PC-9 (cell line): ENCODE data around the gene BOD1L2. TPM values are rescaled to one million over a fixed set of nuclear protein-coding genes. Genes with fewer than 3 reads are reported as not detected.

ENCODE experiments used
- BruUV-seq: library from RNA; stranded (reverse); fragments of 400-500 nt; replicated peaks from 2 replicates; lab custom pipeline; 2021; lab: Mats Ljungman, UMichigan
- CTCF ChIA-PET: fragments of 300-600 bp; sonication (Branson Sonifier 250); formaldehyde crosslinking; loops from one replicate; lab custom pipeline; 2022; ENCODE audit warnings: antibody characterized with exemption; lab: Charles Lee
- POLR2A ChIA-PET: fragments of 300-600 bp; sonication (Branson Sonifier 250); formaldehyde crosslinking; loops from one replicate; lab custom pipeline; 2022; ENCODE audit warnings: antibody characterized with exemption; ENCODE audit not compliant: unreplicated experiment; lab: Charles Lee
- DNase-seq, 2 experiments: peaks; one replicate each; pipeline versions ENCODE4 v3.0.0 to v3.0.0-alpha.2; 2015 to 2022; ENCODE audit warnings: mixed read lengths in 1 of 2
- H2AFZ ChIP-seq: fragments of 200-600 bp; sonication (generic); 2 replicates; pipeline ENCODE4 v1.8.1; 2017; ENCODE audit warnings: antibody characterized with exemption
- H3F3A ChIP-seq: fragments of 200-600 bp; sonication (generic); 2 replicates; pipeline ENCODE4 v1.8.1; 2017; ENCODE audit warnings: antibody characterized with exemption, mild to moderate bottlenecking, low read depth; ENCODE audit not compliant: insufficient read depth
- H3K27ac ChIP-seq: fragments of 200-600 bp; sonication (generic); 2 replicates; pipeline ENCODE4 v1.6.1; 2016; ENCODE audit warnings: mixed run types
- H3K27me3 ChIP-seq: fragments of 200-600 bp; sonication (generic); 2 replicates; pipeline ENCODE4 v1.6.1; 2016; ENCODE audit warnings: low read depth, mixed run types; ENCODE audit not compliant: insufficient read depth
- H3K36me3 ChIP-seq: fragments of 200-600 bp; sonication (generic); 2 replicates; pipeline ENCODE4 v1.6.1; 2016; ENCODE audit warnings: low read depth, mixed run types
- H3K4me1 ChIP-seq: fragments of 200-600 bp; sonication (generic); replicated peaks from 2 replicates; pipeline ENCODE4 v1.6.1; 2016; ENCODE audit warnings: mixed run types; ENCODE audit not compliant: insufficient read depth
- H3K4me2 ChIP-seq: fragments of 200-600 bp; sonication (generic); 2 replicates; pipeline ENCODE4 v1.6.1; 2017; ENCODE audit warnings: mixed run types
- H3K4me3 ChIP-seq: fragments of 200-600 bp; sonication (generic); 2 replicates; pipeline ENCODE4 v1.6.1; 2016; ENCODE audit warnings: mixed run types
- H3K79me2 ChIP-seq: fragments of 200-600 bp; sonication (generic); 2 replicates; pipeline ENCODE4 v1.6.1; 2017; ENCODE audit warnings: low read depth, mixed run types
- H3K9me2 ChIP-seq: fragments of 200-600 bp; sonication (generic); 2 replicates; pipeline ENCODE4 v1.8.1; 2017; ENCODE audit warnings: mild to moderate bottlenecking; ENCODE audit not compliant: insufficient read depth
- H3K9me3 ChIP-seq: fragments of 200-600 bp; sonication (generic); 2 replicates; pipeline ENCODE4 v1.8.1; 2016; ENCODE audit warnings: low read depth; ENCODE audit not compliant: insufficient read depth
- H4K20me1 ChIP-seq: fragments of 200-600 bp; sonication (generic); 2 replicates; pipeline ENCODE4 v1.8.1; 2017; ENCODE audit not compliant: insufficient read depth
- EZH2 ChIP-seq: fragments of 200-600 bp; sonication (generic); IDR thresholded peaks from 2 replicates; pipeline ENCODE4 v1.8.0; 2017; ENCODE audit warnings: antibody characterized with exemption, low read depth
- intact Hi-C: fragments of 100-400 bp; cut with micrococcal nuclease; formaldehyde crosslinking; loops from one replicate; pipeline ENCODE4 v1.10.0; 2022; ENCODE audit not compliant: unreplicated experiment
- total RNA-seq: library from RNA; stranded (reverse); gene quantifications from 2 replicates; pipeline ENCODE4 v1.2.3, GENCODE V29; 2021
- TF ChIP-seq, protein P1 (sequence below): fragments of 200-600 bp; sonication (generic); conservative IDR thresholded peaks from 2 replicates; pipeline ENCODE4 v1.6.1; 2017; ENCODE audit warnings: mixed run types, antibody characterized with exemption, mild to moderate bottlenecking, moderate library complexity

Gene BOD1L2
- total RNA-seq, 1 experiment from 2014 or later, result not detected

DNA sequence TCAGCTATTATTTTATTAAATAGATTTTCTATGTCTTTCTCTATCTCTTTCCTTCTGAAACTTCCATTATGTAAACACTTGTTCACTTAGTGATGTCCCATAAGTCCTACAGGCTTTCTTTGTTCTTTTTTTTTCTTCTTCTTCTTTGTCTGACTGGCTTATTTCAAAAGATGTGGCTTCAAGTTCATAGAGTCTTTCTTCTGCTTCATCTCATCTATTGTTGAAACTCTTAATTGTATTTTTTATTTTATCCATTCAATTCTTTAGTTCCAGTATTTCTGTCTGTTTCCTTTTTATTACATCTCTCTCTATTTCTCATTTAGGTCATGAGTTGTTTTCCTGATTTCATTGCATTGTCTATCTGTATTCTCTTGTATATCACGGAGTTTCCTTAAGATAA is 38.5 kb downstream of the BOD1L2 start:
- POLR2A ChIA-PET, result no interaction called here
- Histone ChIP-seq H3F3A (no peaks in the 10 kb centered on the region), H3K27me3 (no peaks in the 10 kb centered on the region), H3K79me2 (no peaks in the 10 kb centered on the region), H3K4me1 (no peaks in the 10 kb centered on the region), H3K36me3 (no peaks in the 10 kb centered on the region), H3K9me3 (peaks cover 22% of the 10 kb centered on the region), H3K9me2 (no peaks in the 10 kb centered on the region), H4K20me1 (no peaks in the 10 kb centered on the region), H3K4me2 (no peak overlapping the region), H3K27ac (no peak overlapping the region), H2AFZ (no peak overlapping the region), H3K4me3 (peak overlapping the region; percentile 14; the same call in 1 of the 2 replicates)
- intact Hi-C loops, result no loop called here
- BruUV-seq, result no TSS peak
- CTCF ChIA-PET, result no interaction called here
- TF ChIP-seq, protein P1, sequence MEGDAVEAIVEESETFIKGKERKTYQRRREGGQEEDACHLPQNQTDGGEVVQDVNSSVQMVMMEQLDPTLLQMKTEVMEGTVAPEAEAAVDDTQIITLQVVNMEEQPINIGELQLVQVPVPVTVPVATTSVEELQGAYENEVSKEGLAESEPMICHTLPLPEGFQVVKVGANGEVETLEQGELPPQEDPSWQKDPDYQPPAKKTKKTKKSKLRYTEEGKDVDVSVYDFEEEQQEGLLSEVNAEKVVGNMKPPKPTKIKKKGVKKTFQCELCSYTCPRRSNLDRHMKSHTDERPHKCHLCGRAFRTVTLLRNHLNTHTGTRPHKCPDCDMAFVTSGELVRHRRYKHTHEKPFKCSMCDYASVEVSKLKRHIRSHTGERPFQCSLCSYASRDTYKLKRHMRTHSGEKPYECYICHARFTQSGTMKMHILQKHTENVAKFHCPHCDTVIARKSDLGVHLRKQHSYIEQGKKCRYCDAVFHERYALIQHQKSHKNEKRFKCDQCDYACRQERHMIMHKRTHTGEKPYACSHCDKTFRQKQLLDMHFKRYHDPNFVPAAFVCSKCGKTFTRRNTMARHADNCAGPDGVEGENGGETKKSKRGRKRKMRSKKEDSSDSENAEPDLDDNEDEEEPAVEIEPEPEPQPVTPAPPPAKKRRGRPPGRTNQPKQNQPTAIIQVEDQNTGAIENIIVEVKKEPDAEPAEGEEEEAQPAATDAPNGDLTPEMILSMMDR, result no peak
- no peak for TF ChIP-seq EZH2
- DNase-seq, result no peak

DNA sequence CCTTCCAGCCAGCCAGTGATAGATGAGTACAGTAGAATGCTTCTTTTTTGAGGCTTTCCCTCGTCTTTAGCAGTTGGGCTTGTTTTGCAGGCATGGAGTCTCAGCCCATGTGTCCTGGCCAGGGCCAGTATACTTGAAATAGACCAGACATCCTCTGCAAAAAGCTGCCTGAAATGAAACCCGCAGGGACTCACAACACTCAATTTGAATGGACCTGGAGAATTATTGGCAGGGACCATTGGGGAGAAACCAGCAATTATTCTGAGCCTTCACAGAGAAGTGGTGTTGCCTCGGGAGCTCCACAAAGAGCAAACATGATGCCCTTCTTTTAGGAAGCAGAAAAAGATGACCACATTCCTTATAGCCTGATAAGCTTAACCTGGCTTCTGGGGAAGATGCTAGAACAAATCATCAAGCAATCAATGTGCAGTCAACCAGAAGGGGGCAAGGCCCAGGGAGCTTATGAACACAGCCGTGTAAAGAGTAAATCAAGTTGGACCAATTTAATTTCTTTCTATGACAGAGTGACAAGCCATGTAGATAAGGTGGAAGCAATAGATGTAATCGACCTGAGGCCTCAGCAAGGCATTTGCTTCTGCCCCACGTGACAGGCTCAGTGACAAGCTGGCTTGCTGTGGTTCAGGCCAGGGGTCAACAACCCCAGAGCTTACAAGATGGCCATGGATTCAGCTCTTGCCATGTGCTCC is 42.1 kb downstream of the BOD1L2 start:
- no peak overlapping the region for H2AFZ ChIP-seq
- BruUV-seq, result no TSS peak
- intact Hi-C loops, result no loop called here
- no peaks in the 10 kb centered on the region for H4K20me1 ChIP-seq
- H3K27me3 ChIP-seq, result no peaks in the 10 kb centered on the region
- H3K4me3 ChIP-seq, result no peak overlapping the region
- H3F3A ChIP-seq, result no peaks in the 10 kb centered on the region
- H3K9me2 ChIP-seq, result no peaks in the 10 kb centered on the region
- H3K36me3 ChIP-seq, result no peaks in the 10 kb centered on the region
- H3K9me3 ChIP-seq, result peaks cover 10% of the 10 kb centered on the region
- TF ChIP-seq, protein P1, result no peak
- no peak for TF ChIP-seq EZH2
- H3K79me2 ChIP-seq, result no peaks in the 10 kb centered on the region
- POLR2A ChIA-PET, result no interaction called here
- CTCF ChIA-PET, result no interaction called here
- no peak overlapping the region for H3K27ac ChIP-seq
- no peaks in the 10 kb centered on the region for H3K4me1 ChIP-seq
- no peak overlapping the region for H3K4me2 ChIP-seq
- DNase-seq, result no peak

DNA sequence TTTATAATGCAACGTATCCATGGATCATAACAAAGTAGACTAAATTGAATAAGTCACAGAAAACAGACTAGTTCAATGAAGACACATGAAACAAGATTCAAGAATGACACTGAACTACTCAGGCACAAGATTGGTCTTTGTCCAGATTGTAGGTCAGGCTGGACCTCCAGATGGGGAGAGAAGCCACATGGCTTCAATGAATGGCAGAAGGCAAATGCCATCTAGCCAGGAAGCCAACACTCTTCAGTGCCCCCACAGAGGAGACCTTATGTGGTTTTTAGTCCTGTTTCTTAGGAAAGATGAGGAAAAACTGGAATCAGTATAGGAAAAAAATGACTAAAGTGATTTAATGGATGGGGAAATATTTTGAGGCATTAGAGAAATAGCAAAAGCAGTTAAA is 43.1 kb downstream of the BOD1L2 start:
- no peaks in the 10 kb centered on the region for H3K79me2 ChIP-seq
- no peaks in the 10 kb centered on the region for H3K9me2 ChIP-seq
- BruUV-seq, result no TSS peak
- POLR2A ChIA-PET, result no interaction called here
- H2AFZ ChIP-seq, result no peak overlapping the region
- H3K27ac ChIP-seq, result no peak overlapping the region
- no peak for DNase-seq
- no peak overlapping the region for H3K4me3 ChIP-seq
- no peaks in the 10 kb centered on the region for H3K27me3 ChIP-seq
- no peaks in the 10 kb centered on the region for H4K20me1 ChIP-seq
- intact Hi-C loops, result no loop called here
- H3K9me3 ChIP-seq, result peaks cover 6% of the 10 kb centered on the region
- H3K4me1 ChIP-seq, result no peaks in the 10 kb centered on the region
- no peak overlapping the region for H3K4me2 ChIP-seq
- H3K36me3 ChIP-seq, result no peaks in the 10 kb centered on the region
- no peaks in the 10 kb centered on the region for H3F3A ChIP-seq
- no peak for TF ChIP-seq EZH2
- CTCF ChIA-PET, result no interaction called here
